ENCODE data around the gene UBE2E2.
A peak's percentile ranks its signal among the peaks of the same experiment; 100 is the strongest.

UBE2E2 gene

GRCh38 chr3:23312866-23313265 is 109.7 kb downstream of the UBE2E2 start:
- no peak overlapping the region for H3K4me3 ChIP-seq (ENCODE audit: low read depth, low read length)
- no peak for DNase-seq (ENCODE audit: low read depth)
- TF ChIP-seq, protein P1, sequence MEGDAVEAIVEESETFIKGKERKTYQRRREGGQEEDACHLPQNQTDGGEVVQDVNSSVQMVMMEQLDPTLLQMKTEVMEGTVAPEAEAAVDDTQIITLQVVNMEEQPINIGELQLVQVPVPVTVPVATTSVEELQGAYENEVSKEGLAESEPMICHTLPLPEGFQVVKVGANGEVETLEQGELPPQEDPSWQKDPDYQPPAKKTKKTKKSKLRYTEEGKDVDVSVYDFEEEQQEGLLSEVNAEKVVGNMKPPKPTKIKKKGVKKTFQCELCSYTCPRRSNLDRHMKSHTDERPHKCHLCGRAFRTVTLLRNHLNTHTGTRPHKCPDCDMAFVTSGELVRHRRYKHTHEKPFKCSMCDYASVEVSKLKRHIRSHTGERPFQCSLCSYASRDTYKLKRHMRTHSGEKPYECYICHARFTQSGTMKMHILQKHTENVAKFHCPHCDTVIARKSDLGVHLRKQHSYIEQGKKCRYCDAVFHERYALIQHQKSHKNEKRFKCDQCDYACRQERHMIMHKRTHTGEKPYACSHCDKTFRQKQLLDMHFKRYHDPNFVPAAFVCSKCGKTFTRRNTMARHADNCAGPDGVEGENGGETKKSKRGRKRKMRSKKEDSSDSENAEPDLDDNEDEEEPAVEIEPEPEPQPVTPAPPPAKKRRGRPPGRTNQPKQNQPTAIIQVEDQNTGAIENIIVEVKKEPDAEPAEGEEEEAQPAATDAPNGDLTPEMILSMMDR (IDR thresholded peaks at IDR 0.05; ENCODE audit: insufficient read depth, low read depth, low read length, missing control alignments) = no peak

- TF ChIP-seq, protein P1 (IDR thresholded peaks at IDR 0.05; ENCODE audit: insufficient read depth, low read depth, low read length, missing control alignments) = no peak
- DNase-seq (ENCODE audit: low read depth) = no peak
These were observed 112.0 kb downstream of the UBE2E2 start for GRCh38 chr3:23314981-23315762.

GRCh38 chr3:23316924-23317323 is 113.8 kb downstream of the UBE2E2 start:
- no peak for DNase-seq (ENCODE audit: low read depth)
- TF ChIP-seq, protein P1 (IDR thresholded peaks at IDR 0.05; ENCODE audit: insufficient read depth, low read depth, low read length, missing control alignments) = no peak
- H3K4me3 ChIP-seq (ENCODE audit: low read depth, low read length) = no peak overlapping the region

More at GRCh38 chr3:23314981-23315762, 112.0 kb downstream of the UBE2E2 start:
- no peak overlapping the region for H3K4me3 ChIP-seq (ENCODE audit: low read depth, low read length)

- peak; percentile 32 for DNase-seq (ENCODE audit: low read depth)
- TF ChIP-seq, protein P1 (IDR thresholded peaks at IDR 0.05; ENCODE audit: insufficient read depth, low read depth, low read length, missing control alignments) = no peak
- no peak overlapping the region for H3K4me3 ChIP-seq (ENCODE audit: low read depth, low read length)
These were observed 116.5 kb downstream of the UBE2E2 start for GRCh38 chr3:23319366-23320312.

GRCh38 chr3:23320586-23321570 is 117.8 kb downstream of the UBE2E2 start:
- H3K4me3 ChIP-seq (ENCODE audit: low read depth, low read length) = no peak overlapping the region
- no peak for DNase-seq (ENCODE audit: low read depth)
- TF ChIP-seq, protein P1 (IDR thresholded peaks at IDR 0.05; ENCODE audit: insufficient read depth, low read depth, low read length, missing control alignments) = no peak

- TF ChIP-seq, protein P1 (IDR thresholded peaks at IDR 0.05; ENCODE audit: insufficient read depth, low read depth, low read length, missing control alignments) = no peak
- peak; percentile 52 for DNase-seq (ENCODE audit: low read depth)
- no peak overlapping the region for H3K4me3 ChIP-seq (ENCODE audit: low read depth, low read length)
These were observed 121.6 kb downstream of the UBE2E2 start for GRCh38 chr3:23324745-23325144.
